ENCODE measurements around the gene CACNA1B.
"Not testable (repeated sequence)": the region's sequence is repeated elsewhere in the genome, so short reads cannot be mapped to it uniquely, and the experiment has no call there.

Gene CACNA1B

DNA sequence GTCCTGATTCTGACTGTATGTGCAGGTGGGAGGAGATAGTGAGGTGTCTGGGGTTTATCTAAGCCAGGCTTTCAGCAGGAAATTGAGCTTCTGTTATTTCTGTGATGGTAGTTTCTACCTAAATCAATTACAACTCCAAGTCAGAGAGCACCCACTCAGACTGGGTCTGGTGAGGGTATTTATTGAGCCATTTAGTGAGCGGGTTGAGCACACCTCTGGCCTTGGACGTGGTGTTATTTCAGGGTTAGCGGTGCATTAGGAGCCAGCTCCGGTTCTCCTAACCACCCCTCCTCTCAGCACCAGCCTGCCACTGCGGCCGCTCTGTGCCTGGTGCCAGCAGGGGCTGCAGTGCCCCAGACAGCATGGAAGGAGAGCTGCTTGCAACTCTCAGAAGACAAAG lies 238.9 kb downstream of the CACNA1B start:
- no peak for DNase-seq (ENCODE audit: low read depth in 2 of 2)

DNA sequence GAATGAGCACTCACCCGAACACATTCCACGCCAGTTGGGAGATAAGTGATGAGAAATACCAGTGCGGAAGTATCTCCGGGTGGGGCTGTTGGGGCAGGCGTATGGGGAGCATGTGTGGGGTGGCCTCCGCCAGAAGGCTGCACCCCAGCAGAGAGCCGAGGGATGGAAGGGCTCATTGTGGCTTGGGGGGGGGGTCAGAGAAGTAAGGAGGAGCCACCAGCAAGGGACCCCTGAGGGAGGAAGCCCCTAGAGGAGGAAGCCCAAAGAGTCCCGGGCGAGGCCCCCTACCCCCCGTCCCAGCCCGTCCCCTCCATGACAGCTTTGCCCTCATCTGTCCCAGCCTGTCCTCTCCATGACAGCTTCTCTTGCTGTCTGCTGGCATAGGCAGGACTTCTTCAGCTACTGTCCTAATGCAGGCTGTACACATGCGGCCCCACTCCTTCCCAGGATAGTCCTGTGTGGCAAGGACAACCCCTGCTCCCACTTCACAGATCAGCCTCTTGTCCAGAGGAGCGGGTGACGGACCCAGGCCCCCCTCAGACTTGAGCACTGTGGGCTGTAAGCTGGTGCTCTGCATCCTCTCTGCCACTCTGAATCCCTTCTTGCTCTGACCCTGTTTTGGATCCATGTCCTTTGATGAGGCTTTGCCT lies 239.6 kb downstream of the CACNA1B start:
- DNase-seq (ENCODE audit: low read depth in 2 of 2), result no peak

DNA sequence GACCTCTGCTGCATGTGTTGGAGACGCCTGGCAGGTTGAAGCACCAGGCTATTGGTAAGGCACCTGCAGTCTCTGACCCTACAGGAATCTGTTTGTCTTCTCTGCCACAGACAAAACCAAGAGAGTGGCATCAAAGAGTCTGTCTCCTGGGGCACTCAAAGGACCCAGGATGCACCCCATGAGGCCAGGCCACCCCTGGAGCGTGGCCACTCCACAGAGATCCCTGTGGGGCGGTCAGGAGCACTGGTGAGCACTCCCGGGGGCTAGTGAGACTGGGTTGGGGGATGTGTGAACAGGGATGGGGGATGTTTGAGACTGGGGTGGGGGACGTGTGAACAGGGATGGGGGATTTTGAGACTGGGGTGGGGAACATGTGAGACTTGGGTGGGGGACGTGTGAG lies 240.3 kb downstream of the CACNA1B start:
- no peak for DNase-seq (ENCODE audit: low read depth in 2 of 2)

DNA sequence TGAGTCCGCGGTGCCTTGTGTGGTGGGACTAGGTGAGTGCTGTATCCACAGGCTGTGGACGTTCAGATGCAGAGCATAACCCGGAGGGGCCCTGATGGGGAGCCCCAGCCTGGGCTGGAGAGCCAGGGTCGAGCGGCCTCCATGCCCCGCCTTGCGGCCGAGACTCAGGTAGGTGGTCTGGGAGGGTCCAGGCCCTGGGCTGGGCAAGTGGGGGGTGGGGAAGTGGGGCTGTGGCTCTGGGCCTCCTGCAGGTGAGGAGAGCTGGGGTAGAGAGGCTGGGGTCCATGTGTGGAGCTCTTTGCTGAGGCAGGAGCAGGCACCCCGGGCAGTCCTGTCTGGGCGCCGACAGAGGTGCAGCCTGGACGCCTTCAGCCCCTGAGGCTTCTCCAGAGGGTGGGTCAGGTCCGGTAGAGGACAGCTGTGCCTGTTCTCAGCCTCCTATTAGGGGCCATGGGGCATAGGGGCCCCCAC lies 241.1 kb downstream of the CACNA1B start:
- DNase-seq (ENCODE audit: low read depth in 2 of 2), result no peak

DNA sequence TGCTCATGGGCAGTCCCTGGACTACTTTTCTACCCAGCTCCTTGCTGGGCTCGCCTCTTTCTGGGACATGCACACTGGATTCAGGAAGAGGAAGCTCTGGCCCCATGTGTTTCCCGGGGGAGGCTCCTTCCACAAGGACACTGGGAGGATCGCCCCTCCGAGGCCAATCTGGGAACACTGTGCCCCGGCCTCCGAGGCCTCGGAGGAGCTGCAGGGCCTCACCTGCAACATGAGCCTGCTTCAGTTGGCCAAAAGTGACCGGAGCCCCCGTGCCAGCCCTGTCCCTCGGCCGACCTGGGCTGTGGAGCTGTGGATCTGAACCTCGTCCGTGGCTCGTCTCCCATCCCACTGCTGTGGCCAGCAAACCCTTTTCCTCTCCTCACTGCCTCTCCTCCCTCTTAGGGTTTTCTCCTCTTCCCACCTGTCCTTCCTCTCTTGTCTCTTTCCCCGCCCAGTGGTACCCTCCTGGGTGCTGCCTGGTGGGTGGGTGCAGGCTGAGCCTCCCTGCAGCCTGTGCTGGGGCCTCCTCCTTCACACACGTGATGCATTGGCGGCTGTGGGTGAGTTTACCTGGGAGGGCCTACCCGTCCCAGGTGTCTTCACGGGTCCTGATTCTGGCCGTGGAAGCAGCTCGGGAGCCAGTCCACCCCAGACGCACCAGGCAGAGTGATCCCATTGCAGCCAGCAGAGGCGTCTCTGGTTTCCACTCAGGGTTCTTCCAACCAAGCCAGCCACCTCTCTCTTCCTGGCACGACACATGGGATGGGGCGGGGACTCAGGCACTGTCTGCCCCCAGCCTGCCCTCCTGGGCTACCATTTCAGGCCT lies 241.8 kb downstream of the CACNA1B start:
- DNase-seq (ENCODE audit: low read depth in 2 of 2), result no peak

DNA sequence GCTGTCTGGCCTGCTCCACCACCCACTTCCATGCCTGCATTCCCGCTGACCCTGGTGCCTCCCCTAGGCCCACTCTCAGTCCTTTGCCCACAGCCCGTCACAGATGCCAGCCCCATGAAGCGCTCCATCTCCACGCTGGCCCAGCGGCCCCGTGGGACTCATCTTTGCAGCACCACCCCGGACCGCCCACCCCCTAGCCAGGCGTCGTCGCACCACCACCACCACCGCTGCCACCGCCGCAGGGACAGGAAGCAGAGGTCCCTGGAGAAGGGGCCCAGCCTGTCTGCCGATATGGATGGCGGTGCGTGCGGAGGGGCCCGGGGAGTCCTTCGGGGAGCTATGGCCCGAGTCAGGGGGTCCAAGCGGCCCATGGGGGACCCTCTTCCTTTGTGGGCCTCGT lies 242.5 kb downstream of the CACNA1B start:
- DNase-seq (ENCODE audit: low read depth in 2 of 2), result no peak

DNA sequence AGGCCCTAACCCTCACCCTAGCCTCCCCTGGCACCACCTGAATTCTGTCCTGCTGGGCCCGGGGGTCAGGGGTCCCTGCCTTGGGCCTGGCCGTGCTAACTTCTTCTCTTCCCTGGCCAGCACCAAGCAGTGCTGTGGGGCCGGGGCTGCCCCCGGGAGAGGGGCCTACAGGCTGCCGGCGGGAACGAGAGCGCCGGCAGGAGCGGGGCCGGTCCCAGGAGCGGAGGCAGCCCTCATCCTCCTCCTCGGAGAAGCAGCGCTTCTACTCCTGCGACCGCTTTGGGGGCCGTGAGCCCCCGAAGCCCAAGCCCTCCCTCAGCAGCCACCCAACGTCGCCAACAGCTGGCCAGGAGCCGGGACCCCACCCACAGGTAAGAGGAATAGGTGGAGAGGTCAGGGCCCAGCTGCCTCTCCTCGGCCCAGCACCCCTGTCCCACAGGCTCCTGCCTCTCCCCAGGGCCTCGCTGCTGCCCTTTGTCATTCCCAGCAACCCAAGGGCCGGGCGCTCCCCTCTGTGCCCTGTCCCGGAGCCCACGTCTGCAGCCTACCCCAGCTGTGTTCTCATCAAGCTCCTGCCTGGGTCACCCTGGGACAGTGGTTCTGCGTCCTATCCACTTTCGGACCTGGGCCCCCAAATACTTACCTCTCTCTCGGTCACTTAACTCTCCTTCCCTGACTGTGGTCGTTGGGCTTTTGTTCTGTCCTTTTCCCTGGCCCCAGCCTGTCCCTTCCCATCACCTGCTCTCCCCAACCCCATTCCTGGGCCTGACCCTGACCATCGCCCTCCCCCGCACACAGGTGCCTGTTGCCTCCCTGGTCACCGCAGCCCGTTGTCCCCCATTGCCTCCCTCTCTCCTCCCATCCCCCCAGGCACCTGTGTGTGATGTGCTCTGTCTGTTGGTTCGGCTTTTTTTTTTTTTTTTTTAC lies 243.2 kb downstream of the CACNA1B start:
- DNase-seq (ENCODE audit: low read depth in 2 of 2), result no peak

DNA sequence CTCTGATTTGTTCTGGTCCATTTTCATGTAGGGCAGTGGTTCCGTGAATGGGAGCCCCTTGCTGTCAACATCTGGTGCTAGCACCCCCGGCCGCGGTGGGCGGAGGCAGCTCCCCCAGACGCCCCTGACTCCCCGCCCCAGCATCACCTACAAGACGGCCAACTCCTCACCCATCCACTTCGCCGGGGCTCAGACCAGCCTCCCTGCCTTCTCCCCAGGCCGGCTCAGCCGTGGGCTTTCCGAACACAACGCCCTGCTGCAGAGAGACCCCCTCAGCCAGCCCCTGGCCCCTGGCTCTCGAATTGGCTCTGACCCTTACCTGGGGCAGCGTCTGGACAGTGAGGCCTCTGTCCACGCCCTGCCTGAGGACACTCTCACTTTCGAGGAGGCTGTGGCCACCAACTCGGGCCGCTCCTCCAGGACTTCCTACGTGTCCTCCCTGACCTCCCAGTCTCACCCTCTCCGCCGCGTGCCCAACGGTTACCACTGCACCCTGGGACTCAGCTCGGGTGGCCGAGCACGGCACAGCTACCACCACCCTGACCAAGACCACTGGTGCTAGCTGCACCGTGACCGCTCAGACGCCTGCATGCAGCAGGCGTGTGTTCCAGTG lies 244.0 kb downstream of the CACNA1B start:
- DNase-seq (ENCODE audit: low read depth in 2 of 2), result no peak

DNA sequence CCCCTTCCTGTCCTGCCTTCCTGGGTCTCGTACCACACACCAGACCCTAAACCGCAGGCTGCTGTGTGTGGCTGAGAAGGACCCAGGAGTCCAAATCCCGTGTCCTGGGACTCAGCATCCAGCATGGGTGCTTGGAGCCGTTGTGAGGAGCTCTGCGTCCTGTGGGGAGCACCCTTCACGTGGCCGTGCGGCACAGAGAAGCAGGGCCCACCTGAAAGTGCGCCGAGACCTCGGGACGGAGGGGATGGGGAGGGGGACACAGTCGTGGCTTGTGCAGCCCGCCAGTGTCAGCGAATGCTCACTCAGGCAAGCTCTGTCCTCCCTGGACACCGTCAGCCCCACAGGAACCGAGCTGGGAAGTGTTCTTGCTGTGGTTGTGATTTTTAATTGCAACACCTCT lies 244.6 kb downstream of the CACNA1B start:
- DNase-seq (ENCODE audit: low read depth in 2 of 2), result no peak

DNA sequence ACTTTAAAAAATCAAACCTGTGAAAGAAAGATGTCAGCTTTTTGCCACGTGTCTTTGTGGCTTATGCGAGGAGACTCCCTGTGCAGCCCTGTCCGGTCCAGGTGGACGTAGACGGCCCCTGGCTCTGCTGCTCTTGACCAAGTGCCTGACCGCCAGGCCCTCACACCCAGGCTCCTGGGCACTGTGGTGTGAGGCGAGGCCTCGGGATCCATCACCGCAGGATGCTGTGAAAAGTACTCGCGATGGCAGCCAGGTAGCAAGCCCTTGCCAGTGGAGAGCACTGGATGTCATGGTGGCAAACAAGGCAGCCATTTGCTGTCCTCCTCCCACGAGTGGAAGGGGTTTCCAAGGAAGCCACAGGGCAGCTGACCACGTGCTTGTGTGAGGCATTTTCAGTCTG lies 245.1 kb downstream of the CACNA1B start:
- no peak for DNase-seq (ENCODE audit: low read depth in 2 of 2)

DNA sequence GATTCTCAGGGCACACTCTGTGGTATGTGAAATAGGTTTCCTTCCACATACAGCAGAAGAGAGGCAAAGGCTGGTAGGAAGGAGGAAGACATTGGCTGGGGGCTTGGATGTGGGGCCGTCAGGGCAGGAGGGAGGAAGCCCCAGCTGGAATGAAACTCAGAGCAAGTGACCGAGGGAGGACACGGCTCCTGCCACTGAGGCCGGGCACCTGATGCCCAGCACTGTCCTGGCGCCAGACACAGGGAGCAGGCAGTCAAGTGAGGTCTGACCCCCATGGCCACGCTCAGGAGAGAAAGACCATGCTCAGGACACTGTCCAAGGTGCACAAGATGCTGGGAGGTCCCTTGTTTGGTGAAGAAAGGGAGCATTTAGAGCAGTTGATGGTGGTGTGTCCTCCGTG lies 245.5 kb downstream of the CACNA1B start:
- DNase-seq (ENCODE audit: low read depth in 2 of 2), result no peak

DNA sequence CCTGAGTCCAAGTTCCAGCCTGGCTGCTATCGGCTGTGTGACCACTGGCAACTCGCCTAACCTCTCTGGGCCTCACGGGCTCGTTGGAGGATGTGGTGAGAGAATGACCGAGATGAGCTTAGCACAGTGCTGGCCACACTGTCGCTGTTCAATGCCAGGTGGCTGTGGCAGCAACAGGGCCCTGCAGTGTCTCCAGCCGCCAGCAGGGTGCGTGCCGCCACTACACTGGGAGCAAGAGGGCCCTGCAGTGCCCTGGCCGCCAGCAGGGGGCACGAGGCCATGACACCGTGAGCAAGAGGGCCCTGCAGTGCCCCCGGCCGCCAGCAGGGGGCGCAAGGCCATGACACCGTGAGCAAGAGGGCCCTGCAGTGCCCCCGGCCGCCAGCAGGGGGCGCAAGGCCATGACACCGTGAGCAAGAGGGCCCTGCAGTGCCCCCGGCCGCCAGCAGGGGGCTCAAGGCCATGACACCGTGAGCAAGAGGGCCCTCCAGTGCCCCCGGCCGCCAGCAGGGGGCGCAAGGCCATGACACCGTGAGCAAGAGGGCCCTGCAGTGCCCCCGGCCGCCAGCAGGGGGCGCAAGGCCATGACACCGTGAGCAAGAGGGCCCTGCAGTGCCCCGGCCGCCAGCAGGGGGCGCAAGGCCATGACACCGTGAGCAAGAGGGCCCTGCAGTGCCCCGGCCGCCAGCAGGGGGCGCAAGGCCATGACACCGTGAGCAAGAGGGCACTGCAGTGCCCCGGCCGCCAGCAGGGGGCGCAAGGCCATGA lies 248.7 kb downstream of the CACNA1B start:
- peak in 1 of 2 experiments; percentile 44 for DNase-seq (ENCODE audit: low read depth in 2 of 2)

DNA sequence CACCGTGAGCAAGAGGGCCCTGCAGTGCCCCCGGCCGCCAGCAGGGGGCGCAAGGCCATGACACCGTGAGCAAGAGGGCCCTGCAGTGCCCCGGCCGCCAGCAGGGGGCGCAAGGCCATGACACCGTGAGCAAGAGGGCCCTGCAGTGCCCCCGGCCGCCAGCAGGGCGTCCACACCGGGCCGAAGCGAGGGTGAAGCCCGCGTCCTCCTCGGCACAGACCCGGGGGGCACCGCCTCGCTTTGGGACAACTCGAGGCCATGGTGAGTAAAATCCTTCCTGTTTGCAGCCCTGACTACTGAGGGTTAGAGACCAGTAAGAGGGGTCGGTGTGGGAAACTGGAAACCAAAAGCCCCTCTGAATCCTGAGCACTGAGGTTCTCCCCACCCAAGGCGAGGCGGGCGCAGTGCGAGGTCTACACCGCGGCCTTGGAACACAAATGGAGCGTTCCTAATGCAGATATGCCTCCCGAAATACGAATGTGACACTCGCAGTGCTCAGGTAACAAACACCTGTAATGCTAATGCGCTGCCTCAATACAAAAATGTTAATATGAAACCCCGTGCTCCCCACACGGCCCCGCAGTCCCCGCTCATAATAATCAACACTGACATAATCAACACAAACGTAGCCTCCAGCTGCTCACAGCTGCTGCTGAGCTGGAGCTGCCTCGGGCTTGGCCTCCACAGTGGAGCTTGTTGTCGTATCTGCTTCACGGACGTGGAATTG lies 249.4 kb downstream of the CACNA1B start:
- not testable (repeated sequence) for DNase-seq (ENCODE audit: low read depth in 2 of 2)

DNA sequence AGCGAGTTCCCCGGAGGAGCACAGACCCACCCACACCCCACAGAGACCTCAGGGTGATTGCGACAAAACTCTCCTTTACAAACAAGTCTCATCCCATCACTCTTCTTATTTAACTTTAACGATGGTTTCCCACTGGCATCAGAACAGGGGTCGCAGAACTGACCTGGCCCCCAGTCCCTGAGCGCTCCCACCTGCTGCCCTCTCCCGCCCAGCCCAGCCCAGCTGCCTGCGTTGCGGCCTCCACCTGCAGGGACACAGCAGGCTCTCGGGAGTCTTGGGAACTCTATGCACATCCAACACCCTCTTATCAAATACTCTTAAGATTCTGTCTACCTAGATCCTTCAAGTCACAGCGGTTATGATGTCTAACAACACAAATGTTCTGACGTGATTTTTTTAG lies 250.4 kb downstream of the CACNA1B start:
- DNase-seq (ENCODE audit: low read depth in 2 of 2), result not testable (repeated sequence)

DNA sequence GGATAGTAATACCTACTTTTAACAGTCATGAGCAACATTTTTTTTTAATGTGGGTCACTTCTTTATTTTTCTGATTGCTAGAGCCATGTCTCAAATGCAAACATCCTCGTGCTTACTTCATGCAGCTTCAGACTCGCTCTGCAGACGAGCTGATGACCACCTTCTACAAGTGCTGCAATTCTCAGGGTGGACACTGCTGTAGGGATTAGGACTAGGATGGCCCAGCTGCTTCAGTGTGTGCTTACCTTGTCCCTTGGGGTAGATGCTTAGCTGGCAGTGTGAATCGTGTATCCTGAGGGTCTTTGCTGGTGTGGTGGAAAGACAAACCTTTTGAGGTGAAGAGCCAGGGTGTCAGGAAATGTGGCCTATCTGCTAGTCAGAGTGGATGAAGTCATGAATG lies 251.7 kb downstream of the CACNA1B start:
- not testable (repeated sequence) for DNase-seq (ENCODE audit: low read depth in 2 of 2)

DNA sequence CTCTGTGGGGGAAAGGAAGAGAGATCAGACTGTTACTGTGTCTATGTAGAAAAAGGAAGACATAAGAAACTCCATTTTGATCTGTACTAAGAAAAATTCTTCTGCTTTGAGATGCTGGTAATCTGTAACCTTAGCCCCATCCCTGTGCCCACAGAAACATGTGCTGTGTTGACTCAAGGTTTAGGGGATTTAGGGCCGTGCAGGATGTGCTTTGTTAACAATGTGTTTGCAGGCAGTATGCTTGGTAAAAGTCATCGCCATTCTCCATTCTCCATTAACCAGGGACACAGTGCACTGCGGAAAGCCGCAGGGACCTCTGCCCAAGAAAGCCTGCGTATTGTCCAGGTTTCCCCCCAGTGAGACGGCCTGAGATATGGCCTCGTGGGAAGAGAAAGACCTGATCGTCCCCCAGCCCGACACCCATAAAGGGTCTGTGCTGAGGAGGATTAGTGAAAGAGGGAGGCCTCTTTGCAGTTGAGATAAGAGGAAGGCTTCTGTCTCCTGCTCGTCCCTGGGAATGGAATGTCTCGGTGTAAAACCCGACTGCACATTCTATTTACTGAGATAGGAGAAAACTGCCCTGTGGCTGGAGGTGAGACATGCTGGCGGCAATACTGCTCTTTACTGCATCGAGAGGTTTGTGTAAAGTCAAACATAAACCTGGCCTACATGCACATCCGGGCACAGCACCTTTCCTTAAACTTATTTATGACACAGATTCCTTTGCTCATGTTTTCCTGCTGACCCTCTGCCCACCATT lies 255.5 kb downstream of the CACNA1B start:
- not testable (repeated sequence) for DNase-seq (ENCODE audit: low read depth in 2 of 2)

DNA sequence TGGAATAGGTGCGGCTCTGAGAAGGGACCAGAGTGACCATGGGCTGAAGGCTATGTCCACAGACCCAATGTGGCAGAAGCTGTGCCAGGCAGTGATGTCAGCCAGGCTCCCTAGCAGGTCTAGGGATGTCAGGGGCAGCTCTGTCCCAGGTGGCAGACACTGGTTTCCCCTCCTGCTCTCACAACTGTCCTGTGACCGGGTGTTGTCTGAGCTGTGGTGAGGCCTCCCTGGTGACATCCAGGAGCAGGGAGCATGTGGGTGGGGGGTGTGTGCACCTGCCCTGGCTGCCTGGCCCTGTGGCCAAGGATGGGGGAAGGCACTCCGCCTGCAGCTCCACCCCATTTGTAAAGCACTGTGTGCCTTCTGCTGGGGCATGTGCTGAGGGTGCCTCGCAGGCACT lies 257.0 kb downstream of the CACNA1B start:
- DNase-seq (ENCODE audit: low read depth in 2 of 2), result not testable (repeated sequence)

DNA sequence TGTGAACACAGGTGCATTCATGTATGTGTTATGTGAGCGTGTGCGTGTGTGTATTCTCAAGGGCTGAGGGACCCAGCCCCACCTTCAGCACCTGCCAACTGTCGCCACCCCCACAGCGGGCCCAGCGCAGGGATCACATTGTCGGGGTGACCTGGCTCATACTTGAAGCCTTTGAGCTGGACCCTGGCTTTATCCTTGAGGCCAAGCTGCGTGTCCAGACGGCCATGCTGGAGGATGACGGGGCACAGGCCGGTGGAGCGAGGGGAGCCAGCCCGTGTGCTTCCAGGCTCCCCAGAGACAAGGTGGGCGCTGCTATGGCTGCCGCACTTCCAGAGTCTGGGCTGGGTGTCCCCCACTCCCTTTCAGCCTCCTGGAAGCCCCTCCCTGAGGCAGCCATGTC lies 261.5 kb downstream of the CACNA1B start:
- DNase-seq (ENCODE audit: low read depth in 2 of 2), result not testable (repeated sequence)

DNA sequence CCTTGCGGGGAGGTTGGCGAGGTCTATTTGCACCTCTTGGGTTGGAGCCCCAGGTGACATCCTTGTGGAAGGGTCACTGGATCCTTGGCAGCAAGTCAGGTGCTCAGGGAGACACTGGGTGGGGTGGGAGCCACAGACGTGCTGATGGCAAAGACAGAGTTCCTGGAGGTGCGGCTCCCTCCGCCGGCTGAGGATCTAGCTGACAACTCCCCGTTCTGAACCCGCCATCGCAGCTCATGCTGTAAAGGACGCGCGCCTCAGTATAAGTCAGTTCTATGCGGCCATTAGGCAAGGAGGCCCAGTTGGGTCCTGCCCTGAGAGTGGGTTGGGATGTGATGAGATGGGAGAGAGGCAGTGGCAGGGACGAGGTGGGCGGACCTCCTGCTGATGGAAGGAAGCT lies 263.4 kb downstream of the CACNA1B start:
- not testable (repeated sequence) for DNase-seq (ENCODE audit: low read depth in 2 of 2)

Measured in stimulated activated CD4-positive, alpha-beta T cell treated with anti-CD3 and anti-CD28 coated beads, Interleukin-12 subunit alpha, Interleukin-12 subunit beta, amount 100 ng/mL, for 24 hours (primary cell).